GM21515 (cell line): ENCODE results near the gene PCBP1.
"Not testable (repeated sequence)": the region's sequence is repeated elsewhere in the genome, so short reads cannot be mapped to it uniquely, and the experiment has no call there.

ENCODE experiments used
- ATAC-seq: cut with Tn5 transposase; IDR thresholded peaks from one replicate; pipeline ENCODE4 v1.9.1; 2021; ENCODE audit not compliant: unreplicated experiment

Gene PCBP1

GRCh38 chr2:70123051-70123828 is 36.0 kb downstream of the PCBP1 start:
- no peak for ATAC-seq

- no peak for ATAC-seq
These were observed 36.5 kb downstream of the PCBP1 start for GRCh38 chr2:70123829-70124116.

- ATAC-seq = no peak
These were observed 37.8 kb downstream of the PCBP1 start for GRCh38 chr2:70124983-70125480.

GRCh38 chr2:70125498-70125898 is 38.2 kb downstream of the PCBP1 start:
- ATAC-seq = no peak

- ATAC-seq = no peak
These were observed 39.1 kb downstream of the PCBP1 start for GRCh38 chr2:70126413-70126812.

GRCh38 chr2:70128005-70128404 is 40.7 kb downstream of the PCBP1 start:
- no peak for ATAC-seq

GRCh38 chr2:70131344-70132143 is 44.3 kb downstream of the PCBP1 start:
- not testable (repeated sequence) for ATAC-seq

GRCh38 chr2:70132244-70133126 is 45.2 kb downstream of the PCBP1 start:
- ATAC-seq = peak; percentile 43

- ATAC-seq = no peak
These were observed 45.8 kb downstream of the PCBP1 start for GRCh38 chr2:70133127-70133452.

- ATAC-seq = no peak
These were observed 46.4 kb downstream of the PCBP1 start for GRCh38 chr2:70133491-70134322.

GRCh38 chr2:70134323-70134983 is 47.2 kb downstream of the PCBP1 start:
- ATAC-seq = not testable (repeated sequence)
